CD14-positive monocyte (primary cell): ENCODE data around the gene GPR42. TPM values are rescaled to one million over a fixed set of nuclear protein-coding genes. Genes with fewer than 3 reads are reported as not detected.
A peak's percentile ranks its signal among the peaks of the same experiment; 100 is the strongest.

Experiments used
- DNase-seq, 3 donors: peaks; one replicate each; pipeline ENCODE4 v3.0.0-alpha.2; 2011 to 2022
- H2AFZ ChIP-seq: 2 replicates; pipeline ENCODE4 v1.6.0; 2012; ENCODE audit warnings: mild to moderate bottlenecking, low read depth, low read length, inconsistent platforms; ENCODE audit not compliant: insufficient read depth, poor library complexity, severe bottlenecking
- H3K27ac ChIP-seq, 2 donors: 1 replicate in 1 of 2; 2 replicates in 1 of 2; pipeline ENCODE4 v1.5.1; 2012 to 2013; ENCODE audit warnings: low read length in 2 of 2, control low read depth in 1 of 2, inconsistent platforms in 1 of 2, low read depth in 1 of 2, mild to moderate bottlenecking in 1 of 2
- H3K27me3 ChIP-seq, 2 donors: one replicate each; pipeline versions ENCODE4 v1.6.0 to v1.6.1; 2011 to 2013; ENCODE audit warnings: low read length in 2 of 2; ENCODE audit not compliant: control insufficient read depth in 2 of 2, insufficient read depth in 2 of 2
- H3K36me3 ChIP-seq, 2 donors: replicated peaks in 1 of 2; 1 replicate in 1 of 2; 2 replicates in 1 of 2; pipeline versions ENCODE4 v1.5.1 to v1.6.1; 2012 to 2013; ENCODE audit warnings: low read length in 2 of 2, control low read depth in 1 of 2, inconsistent platforms in 1 of 2, mild to moderate bottlenecking in 1 of 2; ENCODE audit not compliant: insufficient read depth in 2 of 2, control insufficient read depth in 1 of 2
- H3K4me1 ChIP-seq, 2 donors: 1 replicate in 1 of 2; 2 replicates in 1 of 2; pipeline versions ENCODE4 v1.5.1 to v1.6.1; 2012 to 2013; ENCODE audit warnings: low read length in 2 of 2, control low read depth in 1 of 2, inconsistent platforms in 1 of 2, mild to moderate bottlenecking in 1 of 2, moderate library complexity in 1 of 2; ENCODE audit not compliant: insufficient read depth in 2 of 2, control insufficient read depth in 1 of 2
- H3K4me2 ChIP-seq: replicated peaks from 2 replicates; pipeline ENCODE3; 2012; ENCODE audit warnings: low read length, moderate library complexity, mild to moderate bottlenecking; ENCODE audit not compliant: poor library complexity, severe bottlenecking; ENCODE audit errors: extremely low read depth
- H3K4me3 ChIP-seq, 3 experiments: fragments of 200-600 bp in 1 of 3; sonication (generic) in 1 of 3; replicated peaks in 1 of 3; 1 replicate in 2 of 3; 2 replicates in 1 of 3; pipeline ENCODE4 v1.5.1; 2011 to 2013; ENCODE audit warnings: low read length in 3 of 3, mild to moderate bottlenecking in 3 of 3, control low read depth in 2 of 3, low read depth in 2 of 3, inconsistent platforms in 1 of 3, moderate library complexity in 1 of 3
- H3K79me2 ChIP-seq: 2 replicates; pipeline ENCODE4 v1.6.0; 2012; ENCODE audit warnings: mild to moderate bottlenecking, control low read depth, inconsistent platforms, low read length, moderate library complexity; ENCODE audit not compliant: insufficient read depth
- H3K9ac ChIP-seq: 2 replicates; pipeline ENCODE4 v1.6.0; 2017; ENCODE audit warnings: low read length, mild to moderate bottlenecking; ENCODE audit not compliant: insufficient read depth, poor library complexity, severe bottlenecking
- H3K9me3 ChIP-seq, 2 donors: replicated peaks in 1 of 2; 1 replicate in 1 of 2; 2 replicates in 1 of 2; pipeline versions ENCODE4 v1.5.1 to v1.6.1; 2012 to 2013; ENCODE audit warnings: low read length in 2 of 2, control low read depth in 1 of 2; ENCODE audit not compliant: control insufficient read depth in 1 of 2, insufficient read depth in 1 of 2
- H4K20me1 ChIP-seq: 2 replicates; pipeline ENCODE4 v1.6.0; 2012; ENCODE audit warnings: mild to moderate bottlenecking, low read length, control low read depth, moderate library complexity; ENCODE audit not compliant: insufficient read depth
- H3K27ac Mint-ChIP-seq, 7 donors: one replicate each; pipeline ENCODE4 v1.8.0; 2020; ENCODE audit warnings: mild to moderate bottlenecking in 7 of 7, mixed read lengths in 7 of 7, moderate library complexity in 6 of 7, inconsistent platforms in 2 of 7
- H3K27me3 Mint-ChIP-seq, 3 donors: one replicate each; pipeline ENCODE4 v1.8.0; 2021 to 2022; ENCODE audit warnings: low read depth in 3 of 3, mild to moderate bottlenecking in 3 of 3, mixed read lengths in 3 of 3, moderate library complexity in 3 of 3, inconsistent platforms in 1 of 3
- H3K36me3 Mint-ChIP-seq, 2 donors: one replicate each; pipeline ENCODE4 v1.8.0; 2020; ENCODE audit warnings: mixed read lengths in 2 of 2, inconsistent platforms in 1 of 2, mild to moderate bottlenecking in 1 of 2
- H3K4me1 Mint-ChIP-seq: one replicate; pipeline ENCODE4 v1.8.0; 2020; ENCODE audit warnings: mild to moderate bottlenecking, mixed read lengths
- H3K4me3 Mint-ChIP-seq, 2 donors: one replicate each; pipeline ENCODE4 v1.8.0; 2020; ENCODE audit warnings: mild to moderate bottlenecking in 2 of 2, mixed read lengths in 2 of 2, moderate library complexity in 1 of 2
- H3K9me3 Mint-ChIP-seq, 7 donors: one replicate each; pipeline ENCODE4 v1.8.0; 2020 to 2022; ENCODE audit warnings: mixed read lengths in 7 of 7, mild to moderate bottlenecking in 6 of 7, moderate library complexity in 6 of 7, inconsistent platforms in 2 of 7
- WGBS: methylation state at CpG from one replicate; pipeline ENCODE4 v1.1.5; 2013; ENCODE audit warnings: missing lambda C conversion rate; ENCODE audit not compliant: insufficient coverage; 5-methylcytosine and 5-hydroxymethylcytosine counted together
- intact Hi-C, 2 donors: fragments of 100-400 bp; cut with micrococcal nuclease; formaldehyde crosslinking; loops; one replicate each; pipeline versions ENCODE4 v1.15.0 to v1.15.1; 2023
- polyA plus RNA-seq, 3 donors: library from polyadenylated mRNA; depleted of rRNA in 1 of 3; unstranded in 2 of 3; stranded (reverse) in 1 of 3; fragments of 300-500 nt in 2 of 3; fragments of >200 nt in 1 of 3; fragmentation: Illumina TruSeq in 2 of 3; gene quantifications; 1 replicate in 2 of 3; 2 replicates in 1 of 3; pipeline ENCODE4 v1.2.3, GENCODE V29; 2012 to 2021
- TF ChIP-seq, protein P1 (sequence below): fragments of 200-600 bp; IDR thresholded peaks from one replicate; pipeline ENCODE4 v1.8.0; 2022; ENCODE audit warnings: antibody characterized with exemption, mild to moderate bottlenecking

GPR42 gene
- polyA plus RNA-seq, 3 donors = 0.17 to 2.9 TPM; not detected in 1

DNA sequence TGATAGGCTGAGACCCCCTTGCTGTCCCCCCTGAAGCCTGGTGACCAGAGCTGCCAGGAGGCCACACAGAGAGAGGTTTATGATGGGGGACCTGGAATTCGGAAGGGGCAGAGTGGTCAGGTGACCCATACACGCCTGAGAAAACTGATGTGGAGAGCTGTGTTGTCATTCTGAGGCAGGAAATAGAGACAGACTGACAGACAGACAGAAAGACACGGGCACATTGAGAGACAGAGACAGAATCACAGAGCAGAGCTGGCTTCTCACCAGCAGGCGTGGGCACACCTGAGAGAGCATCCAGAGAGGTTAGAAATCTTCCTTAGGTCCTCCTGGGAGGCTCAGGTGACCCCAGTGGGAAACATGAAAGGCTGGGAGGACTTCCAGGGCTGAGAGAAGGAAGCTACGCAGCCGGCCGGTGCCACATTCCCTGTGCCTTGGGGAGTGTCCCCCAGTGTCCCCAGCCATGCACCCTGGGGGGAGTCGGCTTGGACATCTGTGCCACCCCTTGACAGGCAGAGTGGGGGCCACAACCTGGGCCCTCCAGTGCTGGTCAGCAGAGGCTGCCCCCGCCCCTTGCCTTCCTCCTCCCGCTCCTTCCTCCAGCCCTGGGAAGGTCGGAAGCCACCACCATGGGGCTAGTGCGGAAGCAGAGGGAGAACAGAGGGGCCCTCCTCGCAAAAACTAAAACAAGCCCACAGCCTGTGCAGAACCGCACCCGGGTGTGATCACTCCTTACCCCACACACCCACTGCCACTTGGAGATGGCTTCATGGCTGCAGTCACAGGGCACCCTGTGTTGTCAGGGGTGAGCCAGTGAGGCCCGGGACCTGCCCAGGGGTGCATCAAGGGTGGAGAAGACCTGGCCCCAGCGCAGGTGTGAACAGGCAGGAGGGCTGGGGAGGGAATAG is 21.0 kb upstream of the GPR42 start:
- Mint-ChIP-seq H3K27ac (peak overlapping the region in 3 of 7 donors; percentile 43 to 56 (median 48)), H3K4me3 (no peak overlapping the region), H3K9me3 (peaks cover 0 to 2% (median 0%) of the 10 kb centered on the region in 7 donors), H3K4me1 (peaks cover 47% of the 10 kb centered on the region), H3K36me3 (peaks cover 4 to 5% of the 10 kb centered on the region in 2 donors), H3K27me3 (peaks cover 1 to 17% (median 9%) of the 10 kb centered on the region in 3 donors)
- no peak overlapping the region for H3K27ac ChIP-seq
- no peaks in the 10 kb centered on the region for H3K9me3 ChIP-seq
- no peak for DNase-seq
- intact Hi-C loops = loop anchor here (5.0 to 10.0 kb wide), 4 partner anchors 45 to 155 kb away; partner anchors contain the start of gene KRTDAP (in 1 of the 2)
- H4K20me1 ChIP-seq = no peaks in the 10 kb centered on the region
- H3K4me1 ChIP-seq = peaks cover 44 to 55% of the 10 kb centered on the region in 2 donors
- TF ChIP-seq, protein P1, sequence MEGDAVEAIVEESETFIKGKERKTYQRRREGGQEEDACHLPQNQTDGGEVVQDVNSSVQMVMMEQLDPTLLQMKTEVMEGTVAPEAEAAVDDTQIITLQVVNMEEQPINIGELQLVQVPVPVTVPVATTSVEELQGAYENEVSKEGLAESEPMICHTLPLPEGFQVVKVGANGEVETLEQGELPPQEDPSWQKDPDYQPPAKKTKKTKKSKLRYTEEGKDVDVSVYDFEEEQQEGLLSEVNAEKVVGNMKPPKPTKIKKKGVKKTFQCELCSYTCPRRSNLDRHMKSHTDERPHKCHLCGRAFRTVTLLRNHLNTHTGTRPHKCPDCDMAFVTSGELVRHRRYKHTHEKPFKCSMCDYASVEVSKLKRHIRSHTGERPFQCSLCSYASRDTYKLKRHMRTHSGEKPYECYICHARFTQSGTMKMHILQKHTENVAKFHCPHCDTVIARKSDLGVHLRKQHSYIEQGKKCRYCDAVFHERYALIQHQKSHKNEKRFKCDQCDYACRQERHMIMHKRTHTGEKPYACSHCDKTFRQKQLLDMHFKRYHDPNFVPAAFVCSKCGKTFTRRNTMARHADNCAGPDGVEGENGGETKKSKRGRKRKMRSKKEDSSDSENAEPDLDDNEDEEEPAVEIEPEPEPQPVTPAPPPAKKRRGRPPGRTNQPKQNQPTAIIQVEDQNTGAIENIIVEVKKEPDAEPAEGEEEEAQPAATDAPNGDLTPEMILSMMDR = no peak
- H3K36me3 ChIP-seq = no peaks in the 10 kb centered on the region
- no peak overlapping the region for H3K9ac ChIP-seq
- H2AFZ ChIP-seq = no peak overlapping the region
- no peaks in the 10 kb centered on the region for H3K79me2 ChIP-seq
- WGBS = 74% methylated on average over 8 of the region's 17 CpGs
- H3K4me3 ChIP-seq = no peak overlapping the region
- H3K27me3 ChIP-seq = no peaks in the 10 kb centered on the region
- no peak overlapping the region for H3K4me2 ChIP-seq

DNA sequence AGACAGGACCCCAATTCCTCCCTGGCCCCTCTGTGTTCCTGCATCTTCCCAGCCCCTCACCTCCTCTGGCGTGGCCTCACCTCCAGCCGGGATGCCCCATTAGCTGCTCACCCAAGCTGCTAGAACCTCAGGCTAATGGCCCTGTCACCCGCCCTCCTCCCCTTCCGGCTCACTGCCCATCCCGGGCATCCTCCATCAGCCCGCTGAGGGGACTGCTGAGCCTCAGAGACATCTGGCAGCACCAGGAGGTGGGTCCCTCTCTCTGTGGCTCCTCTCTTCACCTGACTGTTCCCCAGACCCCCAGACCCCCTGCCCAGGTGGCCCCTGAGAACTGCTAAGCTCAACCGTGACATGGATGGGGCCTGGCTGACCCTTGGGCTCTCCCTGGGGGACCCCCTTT is 20.3 kb upstream of the GPR42 start:
- H2AFZ ChIP-seq = no peak overlapping the region
- Mint-ChIP-seq H3K4me3 (no peak overlapping the region), H3K9me3 (peaks cover 0 to 2% (median 0%) of the 10 kb centered on the region in 7 donors), H3K27me3 (peaks cover 1 to 15% (median 5%) of the 10 kb centered on the region in 3 donors), H3K4me1 (peaks cover 44% of the 10 kb centered on the region), H3K27ac (peak overlapping the region in 2 of 7 donors; percentile 58 to 60), H3K36me3 (peaks cover 4 to 5% of the 10 kb centered on the region in 2 donors)
- H3K36me3 ChIP-seq = no peaks in the 10 kb centered on the region
- no peaks in the 10 kb centered on the region for H4K20me1 ChIP-seq
- H3K4me3 ChIP-seq = no peak overlapping the region
- TF ChIP-seq, protein P1 = no peak
- H3K9me3 ChIP-seq = no peaks in the 10 kb centered on the region
- no peaks in the 10 kb centered on the region for H3K79me2 ChIP-seq
- no peak overlapping the region for H3K9ac ChIP-seq
- peaks cover 43 to 48% of the 10 kb centered on the region in 2 donors for H3K4me1 ChIP-seq
- 91% methylated on average over 5 of the region's 7 CpGs for whole genome bisulfite sequencing
- no peak overlapping the region for H3K4me2 ChIP-seq
- H3K27ac ChIP-seq = no peak overlapping the region
- intact Hi-C loops = loop anchor here (5.0 to 10.0 kb wide), 3 partner anchors 46 to 144 kb away; partner anchors contain the start of gene KRTDAP (in 1 of the 2)
- DNase-seq = no peak
- no peaks in the 10 kb centered on the region for H3K27me3 ChIP-seq
